ENCODE measurements around the gene PNISR. TPM values are rescaled to one million over a fixed set of nuclear protein-coding genes. Genes with fewer than 3 reads are reported as not detected.

PNISR gene
- total and polyA plus RNA-seq, 12 donors, result 25.6 to 161 (median 90.3) TPM

DNA sequence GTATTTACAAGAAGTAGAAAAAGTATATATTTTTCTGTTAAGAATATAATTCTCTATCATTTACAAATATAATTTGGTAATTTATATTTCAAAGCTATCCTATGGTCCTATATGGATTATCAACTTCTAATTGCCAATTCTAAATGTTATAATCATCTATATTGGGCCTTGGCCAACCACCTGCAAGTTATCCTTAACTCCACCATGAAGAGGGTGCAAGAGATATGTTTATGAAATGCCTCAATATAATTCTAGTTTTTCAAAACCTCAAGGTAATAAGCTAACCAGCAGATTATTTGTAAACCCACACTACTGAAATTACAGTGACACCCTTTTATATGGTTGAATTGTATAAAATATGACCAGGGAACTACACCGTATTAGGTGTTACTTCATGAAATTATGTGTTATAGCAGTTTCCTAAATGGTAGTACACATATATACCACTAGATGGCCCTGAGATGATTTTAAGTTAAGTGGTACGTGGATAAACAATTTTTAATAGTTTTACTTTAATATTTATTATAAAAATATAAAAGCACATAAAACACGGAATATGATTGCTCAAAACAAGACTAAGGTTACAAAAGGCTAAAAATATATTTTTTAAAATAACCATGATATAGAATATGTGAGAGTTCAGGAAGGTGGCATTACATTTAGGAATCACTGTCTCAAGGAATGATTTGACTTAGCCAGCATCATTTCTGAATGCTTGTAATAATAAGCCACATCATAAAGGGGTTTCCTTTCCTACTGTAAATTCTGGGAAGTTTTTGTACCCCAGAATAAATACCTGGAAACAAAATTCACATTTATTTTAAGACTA is 9.8 kb upstream of the PNISR start:
- Histone ChIP-seq H3K36me3 (replicated peaks in 1 of 2) (peaks cover 0 to 9% of the 10 kb centered on the region in 2 donors), H3K27ac (no peak overlapping the region), H3K9me3 (replicated peaks in 1 of 3) (no peaks in the 10 kb centered on the region), H3K4me3 (no peak overlapping the region), H3K27me3 (no peaks in the 10 kb centered on the region), H3K4me1 (replicated peaks in 1 of 2) (no peaks in the 10 kb centered on the region)
- TF ChIP-seq POLR2A (IDR thresholded peaks at IDR 0.05), result no peak
- TF ChIP-seq, protein P1, sequence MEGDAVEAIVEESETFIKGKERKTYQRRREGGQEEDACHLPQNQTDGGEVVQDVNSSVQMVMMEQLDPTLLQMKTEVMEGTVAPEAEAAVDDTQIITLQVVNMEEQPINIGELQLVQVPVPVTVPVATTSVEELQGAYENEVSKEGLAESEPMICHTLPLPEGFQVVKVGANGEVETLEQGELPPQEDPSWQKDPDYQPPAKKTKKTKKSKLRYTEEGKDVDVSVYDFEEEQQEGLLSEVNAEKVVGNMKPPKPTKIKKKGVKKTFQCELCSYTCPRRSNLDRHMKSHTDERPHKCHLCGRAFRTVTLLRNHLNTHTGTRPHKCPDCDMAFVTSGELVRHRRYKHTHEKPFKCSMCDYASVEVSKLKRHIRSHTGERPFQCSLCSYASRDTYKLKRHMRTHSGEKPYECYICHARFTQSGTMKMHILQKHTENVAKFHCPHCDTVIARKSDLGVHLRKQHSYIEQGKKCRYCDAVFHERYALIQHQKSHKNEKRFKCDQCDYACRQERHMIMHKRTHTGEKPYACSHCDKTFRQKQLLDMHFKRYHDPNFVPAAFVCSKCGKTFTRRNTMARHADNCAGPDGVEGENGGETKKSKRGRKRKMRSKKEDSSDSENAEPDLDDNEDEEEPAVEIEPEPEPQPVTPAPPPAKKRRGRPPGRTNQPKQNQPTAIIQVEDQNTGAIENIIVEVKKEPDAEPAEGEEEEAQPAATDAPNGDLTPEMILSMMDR (IDR thresholded peaks at IDR 0.05), result peak; percentile 41 to 73 (median 58)
- no peak for DNase-seq
- 7 to 11% (median 8%) methylated on average over 3 of the region's 3 CpGs for WGBS, 4 donors
- intact Hi-C loops (cut with DNase I), result no loop called here

DNA sequence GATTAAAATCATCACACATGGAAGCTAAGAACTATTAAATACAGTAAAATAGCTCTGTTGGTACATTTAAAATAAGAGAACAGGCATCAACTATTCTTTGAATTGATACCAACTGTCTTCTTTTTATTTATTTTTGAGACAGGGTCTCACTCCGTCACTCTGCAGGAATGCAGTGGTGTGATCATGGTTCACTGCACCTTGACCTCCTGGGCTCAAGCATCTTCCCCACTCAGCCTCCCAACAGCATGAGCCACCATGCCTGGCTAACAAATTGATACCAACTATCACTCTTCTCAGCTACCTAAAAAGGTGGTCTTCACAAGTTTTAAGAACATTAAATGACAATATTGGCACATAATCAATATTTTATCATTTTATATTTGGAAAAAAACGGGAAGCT is 7.8 kb upstream of the PNISR start:
- TF ChIP-seq, protein P1 (IDR thresholded peaks at IDR 0.05), result no peak
- no peak for TF ChIP-seq POLR2A (IDR thresholded peaks at IDR 0.05)
- peaks cover 0 to 9% of the 10 kb centered on the region in 2 donors for H3K36me3 ChIP-seq (replicated peaks in 1 of 2)
- H3K9me3 ChIP-seq (replicated peaks in 1 of 3), result no peaks in the 10 kb centered on the region
- peaks cover 0 to 5% of the 10 kb centered on the region in 2 donors for H3K4me1 ChIP-seq (replicated peaks in 1 of 2)
- H3K27ac ChIP-seq, result no peak overlapping the region
- DNase-seq, result no peak
- WGBS, 4 donors, result 76 to 88% (median 82%) methylated on average over 2 of the region's 2 CpGs
- H3K27me3 ChIP-seq, result no peaks in the 10 kb centered on the region
- intact Hi-C loops (cut with DNase I), result no loop called here
- H3K4me3 ChIP-seq, result no peak overlapping the region

DNA sequence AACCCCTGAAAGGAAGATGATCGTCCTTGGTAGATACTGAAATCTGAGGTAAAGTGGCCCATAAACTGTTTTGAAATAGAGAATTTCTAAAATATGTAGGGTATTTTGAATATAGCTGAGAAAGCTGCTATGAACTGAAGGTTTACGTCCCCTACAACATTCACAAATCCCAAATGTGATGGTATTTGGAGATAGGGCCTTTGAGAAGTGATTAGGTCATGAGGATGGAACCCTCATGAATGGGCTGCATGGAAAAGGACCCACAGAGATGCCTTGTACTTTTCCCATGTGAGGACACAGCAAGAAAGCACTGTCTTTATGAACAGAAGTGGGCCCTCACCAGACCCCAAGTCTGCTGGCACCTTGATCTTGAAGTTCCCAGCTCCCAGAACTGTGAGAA is 6.8 kb upstream of the PNISR start:
- H3K9me3 ChIP-seq (replicated peaks in 1 of 3), result no peaks in the 10 kb centered on the region
- WGBS, 4 donors, result 94 to 100% (median 97%) methylated on average over 2 of the region's 2 CpGs
- no peaks in the 10 kb centered on the region for H3K27me3 ChIP-seq
- DNase-seq, result no peak
- intact Hi-C loops (cut with DNase I), result no loop called here
- H3K36me3 ChIP-seq (replicated peaks in 1 of 2), result peaks cover 0 to 9% of the 10 kb centered on the region in 2 donors
- TF ChIP-seq, protein P1 (IDR thresholded peaks at IDR 0.05), result no peak
- no peak for TF ChIP-seq POLR2A (IDR thresholded peaks at IDR 0.05)
- no peak overlapping the region for H3K27ac ChIP-seq
- peaks cover 7 to 15% of the 10 kb centered on the region in 2 donors for H3K4me1 ChIP-seq (replicated peaks in 1 of 2)
- H3K4me3 ChIP-seq, result no peak overlapping the region

DNA sequence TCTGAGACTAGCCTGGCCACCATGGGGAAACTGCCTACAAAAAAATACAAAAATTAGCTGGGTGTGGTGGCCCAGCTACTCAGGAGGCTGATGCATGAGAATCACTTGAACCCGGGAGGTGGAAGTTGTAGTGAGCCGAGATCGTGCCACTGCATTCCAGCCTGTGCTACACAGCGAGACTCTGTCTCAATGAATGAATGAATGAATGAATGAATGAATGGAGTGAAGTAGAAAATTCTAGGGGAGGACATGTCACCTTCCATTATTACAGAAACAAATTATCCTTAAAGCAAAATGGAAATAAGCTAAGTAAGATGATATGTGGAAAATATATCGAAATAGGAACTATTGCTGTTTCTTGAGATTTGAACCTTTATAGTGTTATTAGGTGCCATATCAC is 2.9 kb upstream of the PNISR start:
- no peak overlapping the region for H3K4me3 ChIP-seq
- H3K27ac ChIP-seq, result no peak overlapping the region
- peaks cover 15 to 40% of the 10 kb centered on the region in 2 donors for H3K4me1 ChIP-seq (replicated peaks in 1 of 2)
- peaks cover 0 to 9% of the 10 kb centered on the region in 2 donors for H3K36me3 ChIP-seq (replicated peaks in 1 of 2)
- intact Hi-C loops (cut with DNase I), result no loop called here
- H3K9me3 ChIP-seq (replicated peaks in 1 of 3), result no peaks in the 10 kb centered on the region
- H3K27me3 ChIP-seq, result no peaks in the 10 kb centered on the region
- 91 to 99% (median 97%) methylated on average over 5 of the region's 5 CpGs for WGBS, 4 donors
- TF ChIP-seq, protein P1 (IDR thresholded peaks at IDR 0.05), result no peak
- TF ChIP-seq POLR2A (IDR thresholded peaks at IDR 0.05), result no peak
- DNase-seq, result no peak
